Activated CD8-positive, alpha-beta T cell treated with anti-CD3 and anti-CD28 coated beads for 36 hours (primary cell): ENCODE measurements around the gene TTC23. TPM values are rescaled to one million over a fixed set of nuclear protein-coding genes. Genes with fewer than 3 reads are reported as not detected.

Source experiments
- ATAC-seq: fragments of 200-7000 bp; cut with Tn5 transposase; one replicate; pipeline ENCODE4 v1.10.0; 2021; ENCODE audit warnings: mild to moderate bottlenecking, moderate library complexity
- CTCF ChIA-PET: fragments of 350-600 bp; sonication (Branson Sonifier 250); formaldehyde crosslinking; loops from one replicate; lab custom pipeline; 2021; ENCODE audit warnings: antibody characterized with exemption; lab: Charles Lee
- POLR2A ChIA-PET: fragments of 350-600 bp; sonication (Branson Sonifier 250); formaldehyde crosslinking; loops from one replicate; lab custom pipeline; 2021; ENCODE audit warnings: antibody characterized with exemption; lab: Charles Lee
- DNase-seq: peaks from one replicate; pipeline ENCODE4 v3.0.0-alpha.2; 2020
- H3K27ac Mint-ChIP-seq: one replicate; pipeline ENCODE4 v1.8.0; 2021; ENCODE audit warnings: mild to moderate bottlenecking, mixed read lengths
- H3K27me3 Mint-ChIP-seq: one replicate; pipeline ENCODE4 v1.8.0; 2021; ENCODE audit warnings: mixed read lengths
- H3K36me3 Mint-ChIP-seq: one replicate; pipeline ENCODE4 v1.8.0; 2021; ENCODE audit warnings: low read depth, mixed read lengths
- H3K4me1 Mint-ChIP-seq: one replicate; pipeline ENCODE4 v1.8.0; 2021; ENCODE audit warnings: low read depth, mixed read lengths
- H3K4me3 Mint-ChIP-seq: one replicate; pipeline ENCODE4 v1.8.0; 2021; ENCODE audit warnings: mild to moderate bottlenecking, moderate library complexity, mixed read lengths
- H3K9me3 Mint-ChIP-seq: one replicate; pipeline ENCODE4 v1.8.0; 2021; ENCODE audit warnings: mixed read lengths
- CTCF ChIP-seq: fragments of 200-600 bp; IDR thresholded peaks from one replicate; pipeline ENCODE4 v1.8.0; 2022; ENCODE audit warnings: antibody characterized with exemption, mild to moderate bottlenecking
- intact Hi-C: fragments of 100-400 bp; cut with micrococcal nuclease; formaldehyde crosslinking; loops from one replicate; pipeline ENCODE4 v1.10.0; 2022
- total RNA-seq, 2 experiments: library from RNA; stranded (reverse); gene quantifications; one replicate each; pipeline ENCODE4 v1.2.3, GENCODE V29; 2021

TTC23 gene
- total RNA-seq, 2 experiments from 2014 or later: 4.3 to 4.4 TPM

GRCh38 chr15:99265541-99266070 is 16.2 kb upstream of the TTC23 start:
- Mint-ChIP-seq H3K9me3 (no peaks in the 10 kb centered on the region), H3K4me3 (no peak overlapping the region), H3K27ac (no peak overlapping the region), H3K27me3 (no peaks in the 10 kb centered on the region), H3K36me3 (no peaks in the 10 kb centered on the region), H3K4me1 (no peaks in the 10 kb centered on the region)
- ChIA-PET CTCF (no interaction called here), POLR2A (no interaction called here)
- TF ChIP-seq CTCF: no peak
- DNase-seq (no peak), ATAC-seq (no peak)
- intact Hi-C loops: no loop called here

DNA sequence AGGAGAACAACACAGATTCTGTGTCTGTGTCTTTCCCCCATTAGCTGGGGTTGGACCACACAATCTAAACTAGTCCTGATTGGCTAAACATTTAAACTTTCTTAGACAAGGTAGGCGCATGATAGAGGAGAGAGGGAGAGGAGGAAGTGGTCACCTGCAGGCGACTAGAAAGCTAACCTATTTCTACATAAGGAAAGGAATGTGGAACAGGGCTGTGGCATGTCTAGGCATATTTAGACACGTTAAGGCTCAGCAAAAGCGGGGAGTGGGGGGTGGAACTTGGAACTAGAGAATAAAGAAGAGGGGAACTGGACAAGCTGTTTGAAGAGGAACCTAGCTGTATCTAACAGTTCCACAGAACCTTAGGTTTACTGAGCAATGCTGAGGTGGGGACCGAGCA is 14.7 kb upstream of the TTC23 start:
- no peak overlapping the region for H3K4me3 Mint-ChIP-seq
- ChIA-PET POLR2A (no interaction called here), CTCF (interaction anchor here (0.8 to 1.3 kb wide), 4 partner anchors 8 to 485 kb away, joined by 3 to 9 read pairs (median 3); no protein-coding TSS in a partner anchor)
- no peaks in the 10 kb centered on the region for H3K9me3 Mint-ChIP-seq
- no peak for TF ChIP-seq CTCF
- H3K27ac Mint-ChIP-seq: no peak overlapping the region
- ATAC-seq (peak; percentile 17), DNase-seq (no peak)
- H3K36me3 Mint-ChIP-seq: no peaks in the 10 kb centered on the region
- no peaks in the 10 kb centered on the region for H3K4me1 Mint-ChIP-seq
- intact Hi-C loops: no loop called here
- no peaks in the 10 kb centered on the region for H3K27me3 Mint-ChIP-seq

GRCh38 chr15:99257107-99257750 is 7.8 kb upstream of the TTC23 start:
- H3K4me1 Mint-ChIP-seq: peaks cover 17% of the 10 kb centered on the region
- intact Hi-C loops: no loop called here

GRCh38 chr15:99253381-99254090 is 4.2 kb upstream of the TTC23 start:
- CTCF ChIA-PET: interaction anchor here (0.8 to 3.0 kb wide), 6 partner anchors 9 to 451 kb away, joined by 3 to 16 read pairs (median 5); no protein-coding TSS in a partner anchor
- Mint-ChIP-seq H3K27me3 (no peaks in the 10 kb centered on the region), H3K36me3 (peaks cover 15% of the 10 kb centered on the region), H3K27ac (peak overlapping the region; percentile 37), H3K9me3 (peaks cover 3% of the 10 kb centered on the region), H3K4me1 (peaks cover 26% of the 10 kb centered on the region), H3K4me3 (no peak overlapping the region)
- ATAC-seq: no peak
- peak; percentile 31 for DNase-seq
- TF ChIP-seq CTCF: no peak
- POLR2A ChIA-PET: no interaction called here
- intact Hi-C loops: no loop called here

More at GRCh38 chr15:99257107-99257750, 7.8 kb upstream of the TTC23 start:
- ATAC-seq (no peak), DNase-seq (no peak)
- Mint-ChIP-seq H3K4me3 (no peak overlapping the region), H3K27me3 (no peaks in the 10 kb centered on the region), H3K9me3 (no peaks in the 10 kb centered on the region), H3K27ac (no peak overlapping the region), H3K36me3 (peaks cover 12% of the 10 kb centered on the region)
- CTCF ChIA-PET: interaction anchor here (2.4 kb wide), 1 partner anchor 447 kb away, joined by 7 read pairs; no protein-coding TSS in a partner anchor
- TF ChIP-seq CTCF: no peak
- POLR2A ChIA-PET: no interaction called here
